Activated CD4-positive, alpha-beta T cell treated with anti-CD3 and anti-CD28 coated beads for 48 hours (primary cell): ENCODE measurements around the gene TMEM181.
"Not testable (repeated sequence)": the region's sequence is repeated elsewhere in the genome, so short reads cannot be mapped to it uniquely, and the experiment has no call there.

Experiments
- DNase-seq: peaks from one replicate; pipeline ENCODE4 v3.0.0-alpha.2; 2020

The TMEM181 gene

GRCh38 chr6:158539413-158539812 lies 20.5 kb upstream of the TMEM181 start:
- no peak for DNase-seq

DNA sequence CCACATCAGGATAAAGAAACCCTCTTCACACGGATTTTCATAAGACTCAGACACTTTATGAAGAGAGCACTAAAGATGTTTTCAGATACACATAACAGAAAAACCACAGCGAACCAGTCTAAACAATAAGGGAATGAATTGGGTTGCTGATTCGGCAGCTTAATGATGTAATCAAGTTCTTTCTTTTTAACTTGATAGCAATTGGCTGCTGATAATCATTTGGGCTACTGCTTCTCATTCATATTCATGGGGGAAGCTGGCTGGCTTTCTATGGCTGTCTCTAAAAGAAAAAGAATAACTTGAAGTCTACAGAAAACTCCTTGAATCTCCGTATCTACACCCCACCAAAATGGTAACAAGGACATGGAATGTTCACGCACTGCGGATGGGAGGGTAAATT lies 20.0 kb upstream of the TMEM181 start:
- DNase-seq, result no peak

- DNase-seq, result no peak
Measured at GRCh38 chr6:158543606-158544185, 16.2 kb upstream of the TMEM181 start.

- DNase-seq, result no peak
Measured at GRCh38 chr6:158544428-158544827, 15.5 kb upstream of the TMEM181 start.

DNA sequence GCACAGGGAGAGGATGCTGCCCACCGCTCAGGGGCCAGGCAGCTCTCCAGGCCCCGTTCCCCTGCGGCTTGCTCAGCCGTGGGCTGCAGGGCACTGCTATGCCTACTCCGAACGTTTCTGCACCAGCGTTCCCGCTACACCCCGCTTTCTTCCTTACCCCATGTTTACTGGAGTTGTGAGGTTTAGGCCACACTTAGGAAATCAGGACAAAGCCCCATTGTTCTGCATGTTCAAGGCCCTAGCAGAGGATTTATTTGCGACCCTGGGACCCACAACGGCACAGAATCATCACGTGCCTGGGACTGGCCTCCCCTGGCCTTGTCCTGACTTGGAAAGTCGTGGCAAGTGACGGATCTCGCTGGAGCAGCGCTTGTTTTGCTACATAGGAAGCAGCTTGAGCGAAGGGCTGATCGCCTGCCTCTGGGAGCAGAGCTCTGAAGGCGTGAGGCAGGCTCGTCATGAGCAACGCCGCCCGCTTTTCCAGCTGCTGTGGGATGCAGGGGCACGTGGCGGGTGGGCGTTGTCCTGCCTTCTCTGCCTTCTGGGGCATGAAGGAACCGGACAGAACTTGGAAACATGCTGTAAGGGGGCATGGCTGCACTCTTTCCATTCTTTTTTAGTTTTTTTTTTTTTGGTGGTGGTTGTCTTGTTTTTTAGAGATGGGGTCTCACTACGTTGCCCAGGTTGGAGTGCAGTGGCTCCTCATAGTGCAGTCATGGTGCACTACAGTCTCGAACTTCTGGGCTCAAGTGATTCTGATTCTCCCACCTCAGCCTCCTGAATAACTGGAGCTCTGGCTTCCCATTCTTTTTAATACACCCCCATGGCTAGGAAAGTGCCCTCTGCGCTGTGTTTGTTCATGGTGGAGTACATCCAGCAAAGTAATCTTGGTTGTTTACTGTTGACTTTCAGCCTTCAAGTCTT lies 14.6 kb upstream of the TMEM181 start:
- no peak for DNase-seq

- DNase-seq, result no peak
Measured at GRCh38 chr6:158548418-158549161, 11.3 kb upstream of the TMEM181 start.

DNA sequence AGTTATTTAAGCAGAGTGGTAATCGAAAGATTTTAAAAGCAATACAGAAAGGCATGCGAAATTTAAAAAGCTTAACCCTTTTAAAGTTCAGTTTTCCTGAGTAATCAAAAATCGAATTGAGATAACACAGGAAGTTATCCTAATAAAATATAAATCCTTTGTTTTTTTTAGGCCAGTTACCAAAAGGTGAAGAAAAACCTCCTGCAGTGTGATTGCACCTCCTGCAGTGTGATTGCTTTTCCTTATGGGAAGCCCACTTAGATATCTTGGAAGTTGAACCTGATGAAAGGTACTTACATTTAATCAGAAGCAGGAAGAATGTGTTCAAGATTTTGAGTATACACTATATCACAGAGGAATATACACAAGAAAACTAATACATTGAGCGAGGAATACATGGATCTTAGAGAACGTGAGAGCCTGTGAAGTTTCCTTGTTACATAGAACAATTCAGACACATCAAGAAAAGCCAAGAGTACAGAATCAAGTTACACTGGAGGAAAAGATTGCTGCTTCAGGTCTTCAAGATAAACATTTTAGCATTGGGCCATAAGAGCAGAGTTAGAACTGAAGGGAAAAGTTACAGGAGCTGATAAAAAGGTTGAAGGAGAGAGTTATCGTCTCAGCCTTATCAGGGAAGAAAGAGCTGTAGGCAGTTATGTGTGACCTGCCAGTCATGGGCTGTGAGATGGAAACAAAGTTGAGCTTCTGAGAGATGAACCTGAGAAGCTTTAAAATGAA lies 7.7 kb upstream of the TMEM181 start:
- DNase-seq, result no peak

DNA sequence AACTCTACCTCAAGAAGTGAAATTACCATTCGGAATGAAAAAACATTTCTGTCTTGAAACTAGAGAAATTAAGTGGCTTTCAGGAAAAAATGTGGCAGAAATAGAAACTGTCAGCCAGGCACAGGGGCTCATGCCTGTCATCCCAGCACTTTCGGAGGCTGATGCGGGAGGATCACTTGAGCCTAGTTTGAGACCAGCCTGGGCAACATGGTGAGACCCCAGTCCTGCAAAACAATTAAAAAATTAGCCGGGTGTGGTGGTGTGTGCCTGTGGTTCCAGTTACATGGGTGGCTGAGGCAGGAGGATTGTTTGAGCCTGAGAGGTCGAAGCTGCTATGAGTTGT lies 7.1 kb upstream of the TMEM181 start:
- DNase-seq, result no peak

DNA sequence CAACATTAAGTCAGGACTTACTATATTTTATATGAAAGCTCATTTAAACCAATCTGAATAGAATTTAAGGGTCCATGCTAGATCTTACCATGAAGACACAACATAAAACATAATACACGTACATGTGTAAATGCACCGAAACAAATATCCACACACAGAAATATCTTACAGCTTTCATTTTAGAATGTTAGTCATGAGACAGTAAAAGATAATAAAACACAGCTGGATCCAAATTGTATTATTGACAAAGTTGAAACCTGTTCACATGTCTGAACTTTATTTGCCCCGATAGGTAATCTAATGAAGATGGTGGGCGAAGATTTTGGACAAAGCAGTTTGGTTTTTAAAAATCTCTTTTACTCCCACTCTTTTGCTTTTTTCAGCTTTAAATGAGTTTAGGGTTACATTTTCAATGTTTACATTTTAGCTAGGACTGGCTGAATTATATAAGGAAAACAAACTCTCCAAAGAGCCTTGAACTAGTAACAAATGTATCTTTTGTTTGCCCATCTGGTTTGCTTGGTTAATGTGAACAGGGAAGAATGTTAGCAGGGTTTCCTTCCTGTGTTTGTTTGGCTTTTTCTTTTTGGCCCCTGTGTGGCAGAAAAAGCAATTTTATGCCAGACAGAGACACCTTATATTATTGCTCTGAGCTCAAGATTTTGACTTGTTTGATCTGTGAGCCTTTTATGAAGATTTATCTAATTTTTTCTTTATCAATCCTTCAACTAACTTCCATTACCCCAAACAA lies 5.1 kb upstream of the TMEM181 start:
- DNase-seq, result no peak

DNA sequence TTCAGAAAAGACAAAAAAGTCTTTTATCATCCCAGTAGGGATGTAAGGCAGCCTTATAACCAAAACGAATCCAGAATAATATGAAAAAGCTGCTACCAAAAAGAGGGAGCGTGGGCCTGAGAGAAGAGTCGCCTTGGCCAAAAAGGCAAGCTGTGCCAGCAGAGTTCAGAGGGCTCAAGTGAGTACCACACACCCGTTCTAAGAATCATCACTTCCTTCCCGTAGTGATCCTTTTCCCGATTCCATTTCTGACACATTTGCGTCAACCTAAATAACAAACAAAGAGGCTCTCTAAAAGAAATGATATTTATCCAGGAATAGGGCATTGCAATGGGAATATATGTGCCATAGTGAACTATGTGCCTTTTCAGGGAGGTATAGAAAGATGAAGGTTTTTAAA lies 3.8 kb upstream of the TMEM181 start:
- DNase-seq, result no peak

GRCh38 chr6:158557110-158557509 lies 2.8 kb upstream of the TMEM181 start:
- not testable (repeated sequence) for DNase-seq

- DNase-seq, result no peak
Measured at GRCh38 chr6:158557927-158558326, 2.0 kb upstream of the TMEM181 start.

DNA sequence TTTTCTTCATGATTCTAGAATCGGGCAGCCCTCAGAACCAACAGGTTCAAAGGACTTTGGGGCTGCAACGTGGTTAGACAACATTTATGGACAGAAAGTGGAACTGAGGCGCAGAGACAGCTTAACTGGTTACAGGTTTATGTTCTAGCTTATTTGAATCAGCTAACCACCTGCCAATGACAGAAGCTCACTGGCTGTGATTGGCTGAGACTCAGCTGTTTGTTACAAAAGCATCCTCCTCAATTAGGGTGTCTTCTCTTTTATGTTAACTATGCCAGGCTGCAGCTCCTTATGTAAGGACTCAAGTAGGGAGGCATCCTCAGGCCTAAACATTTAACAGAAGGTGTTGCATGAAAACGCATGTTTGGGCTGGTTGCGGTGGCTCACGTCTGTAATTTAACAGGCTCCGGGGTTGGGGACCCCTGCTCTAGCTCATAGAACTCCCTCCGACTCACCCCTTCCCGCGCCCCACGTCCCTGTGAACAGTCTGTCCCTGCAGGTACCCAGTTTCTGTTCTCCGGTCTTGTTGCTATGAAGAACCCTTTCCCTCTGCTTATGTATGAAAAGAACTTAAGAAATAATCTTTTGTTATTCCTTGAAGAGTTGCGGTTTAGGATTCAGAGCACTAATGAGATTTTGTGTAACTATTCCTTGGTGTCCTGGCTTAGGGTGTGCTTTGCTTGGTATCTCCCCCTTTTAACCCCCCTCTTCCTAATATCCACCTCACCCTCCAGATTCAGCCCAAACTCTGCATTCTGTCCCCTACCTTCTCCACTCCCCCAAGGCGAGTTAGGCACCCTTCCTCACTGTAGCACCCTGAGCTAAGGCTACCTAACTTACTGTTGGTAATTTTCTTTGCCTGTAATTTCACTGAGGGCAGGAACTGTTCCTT lies 1.2 kb upstream of the TMEM181 start:
- no peak for DNase-seq

- DNase-seq, result no peak
Measured at GRCh38 chr6:158559338-158559894, 475 bp upstream of the TMEM181 start.

GRCh38 chr6:158560836-158561320 lies 987 bp downstream of the TMEM181 start:
- peak; percentile 40 for DNase-seq

GRCh38 chr6:158561321-158561884 lies 1.5 kb downstream of the TMEM181 start:
- DNase-seq, result no peak

- DNase-seq, result no peak
Measured at GRCh38 chr6:158561938-158562337, 2.0 kb downstream of the TMEM181 start.

DNA sequence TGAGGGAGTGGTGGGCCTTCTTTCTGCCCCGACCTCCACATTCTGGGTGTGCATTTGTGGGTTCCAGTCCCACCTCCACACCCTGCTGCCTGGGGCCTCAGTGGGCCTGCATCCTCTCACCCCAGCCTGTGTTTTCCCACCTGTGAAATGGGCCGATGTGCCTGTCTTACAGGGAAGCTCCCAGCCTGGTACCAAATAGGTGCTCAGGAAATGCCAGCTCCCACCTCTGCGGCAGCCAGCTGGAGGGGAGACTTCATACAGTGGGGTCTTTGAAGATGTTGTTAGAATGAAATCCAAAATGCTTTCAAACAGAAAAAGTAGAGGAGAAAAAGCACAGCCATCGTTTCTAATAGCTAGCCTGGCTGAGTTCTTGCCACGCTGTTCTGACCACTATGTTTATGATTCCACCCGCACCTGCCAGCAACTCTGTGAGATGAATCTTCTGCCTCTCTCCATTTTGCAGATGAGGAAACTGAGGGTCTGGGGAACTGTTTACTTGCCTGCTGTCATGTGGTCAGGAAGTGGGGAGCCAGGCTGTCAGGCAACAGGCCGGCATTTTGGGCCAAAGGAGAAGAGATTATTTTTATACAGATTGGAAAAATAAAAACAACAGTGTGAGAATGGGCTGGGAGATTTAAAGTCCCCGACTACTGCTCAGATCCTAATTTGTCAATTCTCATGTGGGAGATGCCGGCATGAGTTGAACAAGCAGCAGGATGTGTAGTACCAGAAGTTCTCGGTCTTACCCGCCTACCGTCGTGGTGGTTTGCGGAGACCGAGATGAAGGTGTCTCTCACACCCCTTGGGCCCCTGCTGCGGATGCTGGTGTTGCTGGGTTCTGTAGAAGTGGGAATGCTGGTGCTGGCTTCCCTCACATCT lies 4.6 kb downstream of the TMEM181 start:
- DNase-seq, result no peak

DNA sequence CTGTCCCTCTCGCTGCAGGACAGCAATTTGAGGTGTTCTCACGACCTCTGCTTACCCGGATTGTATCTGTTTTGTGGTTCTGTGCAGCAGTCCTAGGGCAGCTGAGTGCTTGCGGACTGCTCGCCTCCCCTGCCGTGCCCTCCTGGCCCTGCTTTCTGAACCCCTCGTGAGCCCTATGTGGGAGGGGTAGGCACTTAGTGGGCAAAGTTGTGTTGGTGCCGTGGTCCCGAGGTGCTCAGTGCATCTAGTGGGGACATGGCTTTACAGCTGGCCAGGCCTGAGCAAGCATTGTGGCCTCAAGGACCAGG lies 5.2 kb downstream of the TMEM181 start:
- DNase-seq, result no peak
